Panc1 (cell line): ENCODE measurements around the gene SMAD3.
A peak's percentile ranks its signal among the peaks of the same experiment; 100 is the strongest.

Experiments used
- POLR2AphosphoS5 ChIP-seq: IDR thresholded peaks from 2 replicates; pipeline ENCODE4 v1.6.1; 2012; ENCODE audit warnings: mild to moderate bottlenecking, low read depth, low read length, moderate library complexity
- SIN3A ChIP-seq: IDR thresholded peaks from 2 replicates; pipeline ENCODE4 v1.6.1; 2012; ENCODE audit warnings: low read depth, mild to moderate bottlenecking, low read length, moderate library complexity, borderline replicate concordance; ENCODE audit not compliant: insufficient read depth
- TF ChIP-seq, protein P1 (sequence below), 2 experiments: IDR thresholded peaks; 2 replicates each; pipeline ENCODE4 v1.6.1; 2011 to 2012; ENCODE audit warnings: low read depth in 2 of 2, control low read depth in 1 of 2, low read length in 1 of 2, mild to moderate bottlenecking in 1 of 2, moderate library complexity in 1 of 2; ENCODE audit not compliant: insufficient read depth in 1 of 2
- TF ChIP-seq, protein P2 (sequence below): fragments of 450-650 bp; IDR thresholded peaks from 2 replicates; pipeline ENCODE4 v1.5.1; 2017; ENCODE audit warnings: mild to moderate bottlenecking

DNA sequence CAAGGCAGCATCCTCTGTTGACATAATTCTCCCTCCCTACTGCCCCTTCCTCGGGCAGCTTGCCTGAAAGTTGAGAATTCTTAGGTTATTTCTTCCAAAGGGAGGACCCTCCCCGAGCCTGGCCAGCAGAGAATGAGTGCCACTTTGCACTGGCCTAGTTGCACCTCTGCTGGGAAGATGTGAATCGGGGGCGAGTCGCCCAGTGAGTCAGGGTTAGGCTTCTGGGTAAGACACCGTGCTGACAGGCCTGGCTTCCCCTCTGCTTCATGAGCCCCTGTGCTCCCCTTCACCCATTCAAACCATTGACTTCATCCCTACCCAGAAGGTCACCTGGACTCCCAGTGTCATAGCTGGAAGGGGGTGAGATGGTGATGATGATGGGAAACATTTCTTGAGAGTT is 106.8 kb downstream of the SMAD3 start:
- peak; percentile 12; the same call in 1 of the 2 replicates for TF ChIP-seq POLR2AphosphoS5
- TF ChIP-seq, protein P1, sequence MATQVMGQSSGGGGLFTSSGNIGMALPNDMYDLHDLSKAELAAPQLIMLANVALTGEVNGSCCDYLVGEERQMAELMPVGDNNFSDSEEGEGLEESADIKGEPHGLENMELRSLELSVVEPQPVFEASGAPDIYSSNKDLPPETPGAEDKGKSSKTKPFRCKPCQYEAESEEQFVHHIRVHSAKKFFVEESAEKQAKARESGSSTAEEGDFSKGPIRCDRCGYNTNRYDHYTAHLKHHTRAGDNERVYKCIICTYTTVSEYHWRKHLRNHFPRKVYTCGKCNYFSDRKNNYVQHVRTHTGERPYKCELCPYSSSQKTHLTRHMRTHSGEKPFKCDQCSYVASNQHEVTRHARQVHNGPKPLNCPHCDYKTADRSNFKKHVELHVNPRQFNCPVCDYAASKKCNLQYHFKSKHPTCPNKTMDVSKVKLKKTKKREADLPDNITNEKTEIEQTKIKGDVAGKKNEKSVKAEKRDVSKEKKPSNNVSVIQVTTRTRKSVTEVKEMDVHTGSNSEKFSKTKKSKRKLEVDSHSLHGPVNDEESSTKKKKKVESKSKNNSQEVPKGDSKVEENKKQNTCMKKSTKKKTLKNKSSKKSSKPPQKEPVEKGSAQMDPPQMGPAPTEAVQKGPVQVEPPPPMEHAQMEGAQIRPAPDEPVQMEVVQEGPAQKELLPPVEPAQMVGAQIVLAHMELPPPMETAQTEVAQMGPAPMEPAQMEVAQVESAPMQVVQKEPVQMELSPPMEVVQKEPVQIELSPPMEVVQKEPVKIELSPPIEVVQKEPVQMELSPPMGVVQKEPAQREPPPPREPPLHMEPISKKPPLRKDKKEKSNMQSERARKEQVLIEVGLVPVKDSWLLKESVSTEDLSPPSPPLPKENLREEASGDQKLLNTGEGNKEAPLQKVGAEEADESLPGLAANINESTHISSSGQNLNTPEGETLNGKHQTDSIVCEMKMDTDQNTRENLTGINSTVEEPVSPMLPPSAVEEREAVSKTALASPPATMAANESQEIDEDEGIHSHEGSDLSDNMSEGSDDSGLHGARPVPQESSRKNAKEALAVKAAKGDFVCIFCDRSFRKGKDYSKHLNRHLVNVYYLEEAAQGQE (IDR thresholded peaks at IDR 0.05; ENCODE audit: insufficient read depth in 1 of 2, low read depth in 2 of 2, low read length in 1 of 2) = no peak
- TF ChIP-seq, protein P2, sequence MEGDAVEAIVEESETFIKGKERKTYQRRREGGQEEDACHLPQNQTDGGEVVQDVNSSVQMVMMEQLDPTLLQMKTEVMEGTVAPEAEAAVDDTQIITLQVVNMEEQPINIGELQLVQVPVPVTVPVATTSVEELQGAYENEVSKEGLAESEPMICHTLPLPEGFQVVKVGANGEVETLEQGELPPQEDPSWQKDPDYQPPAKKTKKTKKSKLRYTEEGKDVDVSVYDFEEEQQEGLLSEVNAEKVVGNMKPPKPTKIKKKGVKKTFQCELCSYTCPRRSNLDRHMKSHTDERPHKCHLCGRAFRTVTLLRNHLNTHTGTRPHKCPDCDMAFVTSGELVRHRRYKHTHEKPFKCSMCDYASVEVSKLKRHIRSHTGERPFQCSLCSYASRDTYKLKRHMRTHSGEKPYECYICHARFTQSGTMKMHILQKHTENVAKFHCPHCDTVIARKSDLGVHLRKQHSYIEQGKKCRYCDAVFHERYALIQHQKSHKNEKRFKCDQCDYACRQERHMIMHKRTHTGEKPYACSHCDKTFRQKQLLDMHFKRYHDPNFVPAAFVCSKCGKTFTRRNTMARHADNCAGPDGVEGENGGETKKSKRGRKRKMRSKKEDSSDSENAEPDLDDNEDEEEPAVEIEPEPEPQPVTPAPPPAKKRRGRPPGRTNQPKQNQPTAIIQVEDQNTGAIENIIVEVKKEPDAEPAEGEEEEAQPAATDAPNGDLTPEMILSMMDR = no peak
- no peak for TF ChIP-seq SIN3A
